H1 (cell line): ENCODE measurements around the gene MIX23. TPM values are rescaled to one million over a fixed set of nuclear protein-coding genes. Genes with fewer than 3 reads are reported as not detected.

Experiments
- CTCF ChIA-PET: fragments of 300-600 bp; sonication (Branson Sonifier 250); formaldehyde crosslinking; loops from one replicate; lab custom pipeline; 2021; ENCODE audit not compliant: partially characterized antibody; lab: Charles Lee
- POLR2A ChIA-PET: fragments of 300-600 bp; sonication (Branson Sonifier 250); formaldehyde crosslinking; loops from one replicate; lab custom pipeline; 2021; ENCODE audit warnings: inconsistent platforms; ENCODE audit not compliant: partially characterized antibody; lab: Charles Lee
- DNase-seq, 2 experiments: peaks; one replicate each; pipeline versions ENCODE4 v3.0.0 to v3.0.0-alpha.2; 2010 to 2022; ENCODE audit warnings: low spot score in 2 of 2, low read depth in 1 of 2, mixed read lengths in 1 of 2
- FAIRE-seq: peaks from 2 replicates; lab custom pipeline; 2011; peaks lifted over from hg19 to GRCh38; lab: Jason Lieb, UNC
- H2AFZ ChIP-seq: 2 replicates; pipeline ENCODE4 v1.8.1; 2012; ENCODE audit warnings: low read length, inconsistent platforms
- H2AK5ac ChIP-seq: 2 replicates; pipeline ENCODE4 v1.6.1; 2013; ENCODE audit warnings: low read depth, low read length
- H2BK120ac ChIP-seq: replicated peaks from 2 replicates; pipeline ENCODE3; 2013; ENCODE audit warnings: low read depth, low read length, inconsistent platforms
- H2BK12ac ChIP-seq: 2 replicates; pipeline ENCODE4 v1.6.1; 2013; ENCODE audit warnings: low read depth, low read length
- H2BK15ac ChIP-seq: 2 replicates; pipeline ENCODE4 v1.6.1; 2013; ENCODE audit warnings: low read length
- H2BK20ac ChIP-seq: 2 replicates; pipeline ENCODE4 v1.6.1; 2013; ENCODE audit warnings: low read length
- H2BK5ac ChIP-seq: 2 replicates; pipeline ENCODE4 v1.6.1; 2013; ENCODE audit warnings: low read depth, low read length
- H3K14ac ChIP-seq: 2 replicates; pipeline ENCODE4 v1.6.1; 2013; ENCODE audit warnings: inconsistent platforms; ENCODE audit not compliant: insufficient read length
- H3K18ac ChIP-seq: 2 replicates; pipeline ENCODE4 v1.6.1; 2013; ENCODE audit warnings: low read length; ENCODE audit errors: extremely low read depth
- H3K23ac ChIP-seq: 2 replicates; pipeline ENCODE4 v1.6.1; 2013; ENCODE audit warnings: inconsistent platforms; ENCODE audit not compliant: insufficient read length
- H3K23me2 ChIP-seq: 2 replicates; pipeline ENCODE4 v1.6.1; 2013; ENCODE audit warnings: low read depth, low read length
- H3K27ac ChIP-seq: 2 replicates; pipeline ENCODE4 v1.6.1; 2011; ENCODE audit warnings: low read depth, low read length, inconsistent platforms
- H3K27me3 ChIP-seq, 4 experiments: replicated peaks in 1 of 4; 1 replicate in 1 of 4; 2 replicates in 3 of 4; pipeline versions ENCODE4 v1.6.1 to v1.8.1; 2011 to 2013; ENCODE audit warnings: low read length in 3 of 4, mild to moderate bottlenecking in 3 of 4, inconsistent platforms in 2 of 4, mixed read lengths in 2 of 4, moderate library complexity in 1 of 4; ENCODE audit not compliant: control insufficient read depth in 3 of 4, insufficient read depth in 3 of 4; ENCODE audit errors: extremely low read depth in 1 of 4
- H3K36me3 ChIP-seq, 4 experiments: 2 replicates each; pipeline versions ENCODE4 v1.6.1 to v1.8.1; 2011 to 2013; ENCODE audit warnings: mild to moderate bottlenecking in 4 of 4, low read length in 3 of 4, moderate library complexity in 2 of 4, control low read depth in 1 of 4, inconsistent platforms in 1 of 4; ENCODE audit not compliant: insufficient read depth in 4 of 4, control insufficient read depth in 2 of 4
- H3K4ac ChIP-seq: replicated peaks from 2 replicates; pipeline ENCODE3; 2013; ENCODE audit warnings: low read length, low read depth, mixed read lengths, inconsistent platforms; ENCODE audit not compliant: insufficient read length
- H3K4me1 ChIP-seq, 4 experiments: replicated peaks in 1 of 4; 1 replicate in 1 of 4; 2 replicates in 3 of 4; pipeline versions ENCODE4 v1.6.1 to v1.8.1; 2011 to 2013; ENCODE audit warnings: low read length in 3 of 4, inconsistent platforms in 2 of 4, mixed read lengths in 1 of 4; ENCODE audit not compliant: insufficient read depth in 4 of 4, control insufficient read depth in 3 of 4
- H3K4me2 ChIP-seq, 2 experiments: 2 replicates each; pipeline versions ENCODE4 v1.6.1 to v1.8.1; 2011 to 2013; ENCODE audit warnings: low read depth in 2 of 2, low read length in 2 of 2, control low read depth in 1 of 2, inconsistent platforms in 1 of 2, mild to moderate bottlenecking in 1 of 2; ENCODE audit not compliant: insufficient read depth in 1 of 2
- H3K4me3 ChIP-seq, 4 experiments: fragments of 200-600, 300-600 bp in 1 of 4; sonication (generic), shearing (Covaris generic), sonication (Bioruptor Twin) in 1 of 4; 2 replicates each; pipeline versions ENCODE4 v1.5.1 to v1.8.1; 2011 to 2016; ENCODE audit warnings: low read length in 4 of 4, low read depth in 3 of 4, control low read depth in 2 of 4, inconsistent platforms in 2 of 4, mild to moderate bottlenecking in 2 of 4, mixed read lengths in 1 of 4, moderate library complexity in 1 of 4; ENCODE audit not compliant: insufficient read depth in 2 of 4; ENCODE audit errors: extremely low read depth in 1 of 4
- H3K56ac ChIP-seq: replicated peaks from 2 replicates; pipeline ENCODE3; 2013; ENCODE audit warnings: low read depth, mild to moderate bottlenecking, mixed read lengths, low read length, inconsistent platforms; ENCODE audit not compliant: insufficient read length
- H3K79me1 ChIP-seq: 2 replicates; pipeline ENCODE4 v1.6.1; 2013; ENCODE audit warnings: low read depth, low read length, control low read depth
- H3K79me2 ChIP-seq, 2 experiments: 2 replicates each; pipeline versions ENCODE4 v1.6.1 to v1.8.1; 2012 to 2013; ENCODE audit warnings: low read length in 2 of 2, mild to moderate bottlenecking in 2 of 2, inconsistent platforms in 1 of 2; ENCODE audit not compliant: insufficient read depth in 2 of 2, control insufficient read depth in 1 of 2
- H3K9ac ChIP-seq, 4 experiments: replicated peaks in 1 of 4; 1 replicate in 1 of 4; 2 replicates in 3 of 4; pipeline versions ENCODE4 v1.6.1 to v1.8.1; 2011 to 2013; ENCODE audit warnings: low read depth in 3 of 4, low read length in 3 of 4, control low read depth in 2 of 4, mild to moderate bottlenecking in 2 of 4, moderate library complexity in 2 of 4, inconsistent platforms in 1 of 4; ENCODE audit errors: extremely low read depth in 1 of 4
- H3K9me3 ChIP-seq, 2 experiments: 2 replicates each; pipeline versions ENCODE4 v1.6.1 to v1.8.1; 2012 to 2013; ENCODE audit warnings: mild to moderate bottlenecking in 2 of 2, moderate library complexity in 2 of 2, control low read depth in 1 of 2, inconsistent platforms in 1 of 2, low read depth in 1 of 2, low read length in 1 of 2, mixed read lengths in 1 of 2; ENCODE audit not compliant: insufficient read depth in 2 of 2
- H4K20me1 ChIP-seq, 2 experiments: replicated peaks in 1 of 2; 2 replicates each; pipeline versions ENCODE3 to v1.8.1; 2011 to 2013; ENCODE audit warnings: inconsistent platforms in 2 of 2, low read length in 2 of 2, mild to moderate bottlenecking in 1 of 2; ENCODE audit not compliant: insufficient read depth in 2 of 2, control insufficient read depth in 1 of 2
- H4K5ac ChIP-seq: 2 replicates; pipeline ENCODE4 v1.6.1; 2013; ENCODE audit warnings: low read length, low read depth, mixed read lengths, inconsistent platforms; ENCODE audit not compliant: insufficient read length
- H4K8ac ChIP-seq: 2 replicates; pipeline ENCODE4 v1.8.0; 2013; ENCODE audit warnings: mild to moderate bottlenecking, moderate library complexity, low read length, inconsistent platforms; ENCODE audit not compliant: insufficient read depth; ENCODE audit errors: extremely low read depth
- H4K91ac ChIP-seq: replicated peaks from 2 replicates; pipeline ENCODE3; 2013; ENCODE audit warnings: low read length, mixed read lengths, inconsistent platforms; ENCODE audit not compliant: insufficient read length
- CEBPB ChIP-seq: IDR thresholded peaks from 2 replicates; pipeline ENCODE4 v1.6.1; 2012; ENCODE audit warnings: low read depth, low read length
- CTBP2 ChIP-seq: IDR thresholded peaks from 2 replicates; pipeline ENCODE4 v1.7.0; 2011; ENCODE audit warnings: borderline replicate concordance, mild to moderate bottlenecking, moderate library complexity, mixed read lengths, low read length; ENCODE audit not compliant: insufficient read depth, insufficient read length
- EGR1 ChIP-seq: IDR thresholded peaks from 2 replicates; pipeline ENCODE4 v1.6.1; 2011; ENCODE audit warnings: low read depth, low read length, borderline replicate concordance
- EP300 ChIP-seq, 2 experiments: IDR thresholded peaks; 1 replicate in 1 of 2; 2 replicates in 1 of 2; pipeline ENCODE4 v1.6.1; 2011 to 2012; ENCODE audit warnings: low read depth in 2 of 2, low read length in 2 of 2, mild to moderate bottlenecking in 2 of 2, borderline replicate concordance in 1 of 2, inconsistent platforms in 1 of 2, moderate library complexity in 1 of 2
- EZH2 ChIP-seq: fragments of 200-600 bp; sonication (generic); IDR thresholded peaks from 2 replicates; pipeline ENCODE4 v1.7.1; 2012; ENCODE audit warnings: low read depth, mild to moderate bottlenecking, moderate library complexity, low read length, inconsistent platforms; ENCODE audit not compliant: severe bottlenecking
- NANOG ChIP-seq: IDR thresholded peaks from 2 replicates; pipeline ENCODE4 v1.6.1; 2011; ENCODE audit warnings: low read length, low read depth, mild to moderate bottlenecking, inconsistent platforms; ENCODE audit not compliant: insufficient read depth, poor library complexity, severe bottlenecking
- SP4 ChIP-seq: IDR thresholded peaks from 2 replicates; pipeline ENCODE4 v1.6.1; 2012; ENCODE audit warnings: low read length, inconsistent platforms
- polyA plus RNA-seq, 7 experiments: library from polyadenylated mRNA; depleted of rRNA in 3 of 7; stranded (reverse) in 5 of 7; unstranded in 2 of 7; fragments of >200 nt in 5 of 7; fragments of 200-250 nt in 2 of 7; gene quantifications; 1 replicate in 5 of 7; 2 replicates in 1 of 7; 4 replicates in 1 of 7; pipeline versions ENCODE4 v1.2.1 to v1.2.3, GENCODE V29; 2011 to 2013; ENCODE audit warnings: missing spikeins in 2 of 7, mixed read lengths in 2 of 7
- total RNA-seq: library from RNA; stranded (reverse); fragmentation: NEBNext Ultra II Directional; extraction: Animal tissue kit (Norgen Biotek cat#: 25700); gene quantifications from 2 replicates; pipeline ENCODE4 v1.2.1, GENCODE V29; 2021

The MIX23 gene
- total and polyA plus RNA-seq, 2 of the 8 experiments (the other 6 are each of a cell fraction or from before 2014, with no cell fraction given) = 22.1 to 69.6 TPM

GRCh38 chr3:122396511-122396910, 13.5 kb upstream of the MIX23 start:
- Histone ChIP-seq H3K36me3 (no peaks in the 10 kb centered on the region; a peak in 2 of 8 replicates), H2AK5ac (no peak overlapping the region), H3K4me1 (no peaks in the 10 kb centered on the region), H3K23ac (no peak overlapping the region), H2AFZ (no peak overlapping the region), H4K91ac (no peak overlapping the region), H3K4ac (no peak overlapping the region), H2BK5ac (no peak overlapping the region), H3K27ac (no peak overlapping the region), H3K23me2 (no peaks in the 10 kb centered on the region), H3K56ac (no peak overlapping the region), H2BK15ac (no peak overlapping the region), H3K79me1 (no peaks in the 10 kb centered on the region; the same call in 1 of the 2 replicates), H3K18ac (no peak overlapping the region), H3K79me2 (0 out of 4 replicates have a peak, but pooled peaks cover 0 to 2% of the 10 kb centered on the region in 2 experiments), H2BK120ac (no peak overlapping the region), H3K9me3 (no peaks in the 10 kb centered on the region), H4K20me1 (peaks cover 0 to 2% of the 10 kb centered on the region in 2 experiments), H2BK12ac (no peak overlapping the region), H3K14ac (no peak overlapping the region), H4K5ac (no peak overlapping the region), H2BK20ac (no peak overlapping the region), H3K4me2 (no peak overlapping the region), H3K4me3 (no peak overlapping the region), H4K8ac (no peak overlapping the region), H3K27me3 (no peaks in the 10 kb centered on the region), H3K9ac (no peak overlapping the region)
- ChIA-PET CTCF (no interaction called here), POLR2A (no interaction called here)
- no peak for FAIRE-seq
- DNase-seq = no peak
- TF ChIP-seq CTBP2 = no peak
- TF ChIP-seq SP4 = no peak
- no peak for TF ChIP-seq CEBPB
- no peak for TF ChIP-seq EP300 (IDR thresholded peaks at IDR 0.05; ENCODE audit: borderline replicate concordance in 1 of 2, low read depth in 2 of 2, low read length in 2 of 2)
- no peak for TF ChIP-seq NANOG
- no peak for TF ChIP-seq EZH2
- TF ChIP-seq EGR1 = no peak
